Stimulated activated CD4-positive, alpha-beta T cell treated with anti-CD3 and anti-CD28 coated beads, Interleukin-2, amount 100 ng/mL, for 48 hours (primary cell): Measurements from ENCODE around the gene PPP2CA.
A peak's percentile ranks its signal among the peaks of the same experiment; 100 is the strongest.

Experiments
- DNase-seq, 2 donors: peaks; one replicate each; pipeline ENCODE4 v3.0.0-alpha.2; 2020

The PPP2CA gene

DNA sequence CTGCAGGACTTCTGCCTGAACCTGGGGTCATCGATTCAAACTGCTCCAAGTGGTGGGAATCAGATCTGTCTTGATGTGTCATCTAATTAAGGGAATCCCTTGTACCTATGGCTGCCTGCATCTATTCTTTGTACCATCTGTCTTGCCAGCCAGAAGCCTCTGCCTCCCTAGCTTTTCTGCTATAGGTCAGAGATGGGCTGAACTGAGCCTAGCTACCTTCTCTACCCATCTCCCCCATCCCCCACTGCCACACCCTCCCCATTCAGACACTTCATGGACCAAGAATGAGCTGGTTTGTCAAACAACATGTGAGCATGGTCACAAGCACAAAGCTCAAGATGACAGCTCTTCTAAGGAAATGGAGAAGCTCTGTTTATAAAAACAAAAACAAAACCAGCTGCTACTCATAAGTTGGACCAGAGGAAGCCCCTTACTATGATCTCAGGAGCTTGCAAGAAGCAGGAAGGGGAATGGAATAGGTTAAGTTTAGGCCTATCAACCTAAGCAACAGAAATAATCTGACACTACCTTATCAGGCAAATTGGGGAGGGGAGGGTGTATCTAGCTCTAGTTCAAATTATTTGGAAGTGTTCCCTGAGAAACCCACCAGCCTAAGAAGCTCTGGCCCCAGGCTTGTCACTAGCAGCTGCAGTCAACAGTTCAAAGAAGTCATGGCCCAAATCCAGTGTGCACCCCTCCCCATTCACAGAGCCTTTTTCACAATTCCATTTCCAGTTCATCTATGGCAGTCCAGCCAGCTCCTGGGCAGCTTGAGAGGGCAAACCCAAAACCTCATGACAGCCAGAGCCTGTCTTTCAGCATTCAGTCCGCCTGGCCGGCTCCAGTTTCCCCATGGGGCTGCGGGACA, 79.0 kb downstream of the PPP2CA start:
- DNase-seq = no peak

DNA sequence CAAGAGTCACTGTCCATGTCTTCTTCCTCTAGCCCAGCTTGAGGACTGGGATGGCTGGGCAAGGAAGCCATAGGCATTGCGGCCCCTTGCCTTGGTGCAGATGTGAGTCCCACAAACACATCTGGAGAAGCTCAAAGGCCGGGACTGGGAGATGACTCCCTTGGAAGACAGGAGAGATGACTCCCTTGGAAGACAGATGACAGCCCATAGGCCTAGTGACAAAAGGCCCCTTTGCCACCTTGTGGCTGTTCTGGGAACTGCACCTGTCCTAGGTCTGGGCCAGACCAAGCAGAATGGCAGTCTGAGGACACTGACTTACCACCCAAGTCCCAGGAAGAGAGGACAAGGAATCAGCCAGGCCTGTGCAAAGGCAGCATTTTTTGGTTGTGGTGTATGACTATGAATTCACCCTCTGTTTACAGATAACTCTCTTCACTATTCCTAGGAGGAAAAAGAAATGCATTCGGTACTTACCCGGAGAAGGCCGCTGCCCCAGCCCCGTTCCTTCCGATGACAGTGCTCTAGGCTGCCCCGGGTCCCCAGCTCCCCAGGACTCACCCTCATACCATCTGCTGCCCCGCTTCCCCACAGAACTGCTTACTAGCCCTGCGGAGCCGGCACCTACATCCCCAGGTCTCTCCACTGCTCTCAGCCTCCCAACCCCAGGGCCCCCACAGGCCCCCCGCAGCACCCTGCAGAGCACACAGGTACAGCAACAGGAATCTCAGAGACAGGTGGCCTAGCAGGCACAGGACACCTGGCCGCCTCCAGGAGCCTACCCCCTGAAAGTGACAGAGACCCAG, 79.9 kb downstream of the PPP2CA start:
- DNase-seq = peak; percentile 86 to 88

DNA sequence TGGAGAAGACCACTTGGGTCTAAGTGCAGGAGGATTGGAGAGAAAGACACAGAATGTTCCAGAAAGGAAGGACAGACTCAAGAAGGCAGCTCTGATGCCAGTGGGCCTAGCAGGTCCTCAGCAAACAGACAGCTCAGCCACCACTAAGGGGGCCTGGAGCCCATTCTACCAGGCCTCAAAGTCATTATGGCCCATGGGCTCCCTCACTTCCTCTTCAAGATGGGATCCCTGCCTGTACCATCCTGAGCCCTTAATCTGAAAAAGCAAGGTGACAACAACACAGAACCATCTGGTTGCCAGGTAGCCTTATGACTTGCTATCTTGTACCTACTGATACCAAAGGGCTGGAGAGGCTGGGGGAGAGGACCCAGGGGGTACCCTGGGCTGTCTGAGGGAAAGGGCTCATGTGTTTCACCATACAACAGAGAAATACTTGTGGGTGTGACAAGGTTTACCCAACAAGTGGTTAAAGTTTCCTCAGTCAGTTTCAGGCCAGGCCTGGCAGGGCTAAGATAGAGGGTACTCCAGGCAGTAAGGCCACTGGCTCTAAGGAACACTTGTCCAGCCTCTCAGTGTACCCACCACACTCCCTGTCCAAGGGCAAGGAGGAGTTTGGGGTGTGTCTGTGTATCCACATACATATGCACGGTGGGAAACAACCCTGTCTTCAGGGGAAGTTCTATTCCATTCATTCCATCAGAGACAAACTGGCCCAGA, 80.7 kb downstream of the PPP2CA start:
- DNase-seq = no peak
